ENCODE results near the gene SMIM26.

- no peak for TF ChIP-seq CTCF (conservative IDR thresholded peaks at IDR 0.05)
- no peak for TF ChIP-seq EZH2 (IDR thresholded peaks at IDR 0.05; ENCODE audit: low read depth)
These were observed 34.6 kb upstream of the SMIM26 start for GRCh38 chr20:18532626-18533025.

Measured in PC-9 (cell line).